HG03439 (cell line): ENCODE data around the gene KRTAP19-3.
"Not testable (repeated sequence)": the region's sequence is repeated elsewhere in the genome, so short reads cannot be mapped to it uniquely, and the experiment has no call there.

ENCODE experiments used
- ATAC-seq: cut with Tn5 transposase; IDR thresholded peaks from one replicate; pipeline ENCODE4 v1.9.1; 2021; ENCODE audit warnings: mild to moderate bottlenecking, moderate library complexity; ENCODE audit not compliant: unreplicated experiment

Gene KRTAP19-3

GRCh38 chr21:30491963-30492428, at the start of gene KRTAP19-3:
TSS of gene KRTAP19-3 (minus strand) at chr21:30492013. CDS start at chr21:30491957, 56 bp downstream.
- no peak for ATAC-seq

DNA sequence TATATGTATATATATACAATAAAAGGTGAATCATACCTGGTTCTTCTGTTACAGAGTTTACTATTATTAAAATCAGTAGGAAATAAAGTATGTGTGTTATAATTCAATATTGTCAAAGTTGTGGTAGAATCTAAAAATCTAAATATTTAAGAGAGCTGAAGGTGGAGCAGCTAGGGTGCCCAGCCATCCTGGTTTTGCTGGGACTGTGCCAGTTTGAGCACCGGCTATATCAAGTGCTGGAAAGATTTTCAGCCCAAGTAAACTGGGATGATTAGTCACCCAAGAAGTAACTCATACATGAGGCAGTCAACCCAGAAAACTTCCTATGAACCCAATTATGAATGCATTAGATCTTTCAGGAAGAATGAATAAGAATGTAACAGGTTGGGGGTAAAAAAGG, 27.1 kb upstream of the KRTAP19-3 start:
- no peak for ATAC-seq

- no peak for ATAC-seq
Measured at GRCh38 chr21:30515681-30516080, 23.9 kb upstream of the KRTAP19-3 start.

DNA sequence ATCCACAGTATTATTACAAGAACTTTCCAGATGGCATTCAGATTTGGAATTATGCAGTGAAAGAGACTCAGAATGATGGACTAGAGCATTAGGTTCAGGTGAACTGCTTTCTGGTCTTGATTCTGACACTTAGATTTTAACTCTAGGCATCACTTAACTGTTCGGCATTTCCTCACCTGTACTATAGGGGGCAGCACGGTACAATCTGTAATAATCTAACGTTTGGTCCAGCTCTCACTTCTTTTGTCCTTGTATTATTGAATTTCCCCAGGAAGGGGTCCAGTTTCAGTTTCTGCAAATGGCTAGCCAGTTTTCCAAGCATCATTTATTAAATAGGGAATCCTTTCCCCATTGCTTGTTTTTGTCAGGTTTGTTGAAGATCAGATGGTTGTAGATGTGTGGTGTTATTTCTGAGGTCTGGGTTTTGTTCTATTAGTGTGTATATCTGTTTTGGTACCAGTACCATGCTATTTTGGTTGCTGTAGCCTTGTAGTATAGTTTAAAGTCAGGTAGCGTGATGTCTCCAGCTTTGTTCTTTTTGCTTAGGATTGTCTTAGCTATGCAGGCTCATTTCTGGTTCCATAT, 13.9 kb upstream of the KRTAP19-3 start:
- not testable (repeated sequence) for ATAC-seq

DNA sequence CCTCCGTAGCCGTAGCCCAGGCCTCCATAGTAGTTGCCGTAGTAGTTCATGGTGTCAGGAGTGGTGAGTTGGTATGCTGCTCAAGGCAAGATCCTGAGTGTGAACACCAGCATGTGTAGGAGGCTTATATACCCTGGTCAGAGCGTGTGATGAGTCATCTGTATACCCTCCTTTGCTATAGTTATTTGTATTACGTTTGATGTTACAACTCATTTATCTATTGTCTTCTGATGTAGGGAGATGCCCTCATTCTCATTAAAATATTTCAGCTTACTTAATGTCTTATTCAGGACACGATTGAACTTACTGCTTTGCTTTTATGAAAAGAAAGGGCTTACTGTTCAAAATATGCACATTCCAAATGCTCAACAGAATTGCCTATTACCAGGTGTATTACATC, 10.2 kb upstream of the KRTAP19-3 start, which contains the start of gene KRTAP19-5:
KRTAP19-5 (minus strand) TSS at position 101 of the 400 bp plus-strand sequence; CDS start at position 50, 51 bp downstream.
- ATAC-seq = no peak

DNA sequence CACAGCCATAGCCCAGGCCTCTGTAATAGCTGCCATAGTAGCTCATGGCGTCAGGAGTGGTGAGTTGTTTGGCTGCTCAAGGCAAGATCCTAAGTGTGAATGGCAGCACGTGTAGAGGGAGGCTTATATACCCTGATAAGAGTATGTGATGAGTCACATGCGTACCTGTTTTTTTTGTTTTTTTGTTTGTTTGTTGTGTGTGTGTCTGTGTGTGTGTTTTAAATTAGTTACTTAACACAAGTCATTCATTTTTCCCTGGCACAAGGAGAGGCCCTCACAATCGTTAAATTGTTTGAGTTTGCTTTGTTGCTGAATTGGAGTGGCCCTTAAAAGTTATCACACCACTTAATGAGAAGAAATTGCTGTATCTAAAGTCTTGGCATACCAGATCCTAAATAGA, 5.3 kb upstream of the KRTAP19-3 start, which contains the start of gene KRTAP19-4:
KRTAP19-4 (minus strand) TSS at position 101 of the 400 bp plus-strand sequence; CDS start at position 46, 55 bp downstream.
- no peak for ATAC-seq

- ATAC-seq = no peak
Measured at GRCh38 chr21:30487336-30487735, 4.5 kb downstream of the KRTAP19-3 start, which contains the start of gene KRTAP19-2. TSS of gene KRTAP19-2 (minus strand) at chr21:30487436. CDS start at chr21:30487348, 88 bp downstream.

DNA sequence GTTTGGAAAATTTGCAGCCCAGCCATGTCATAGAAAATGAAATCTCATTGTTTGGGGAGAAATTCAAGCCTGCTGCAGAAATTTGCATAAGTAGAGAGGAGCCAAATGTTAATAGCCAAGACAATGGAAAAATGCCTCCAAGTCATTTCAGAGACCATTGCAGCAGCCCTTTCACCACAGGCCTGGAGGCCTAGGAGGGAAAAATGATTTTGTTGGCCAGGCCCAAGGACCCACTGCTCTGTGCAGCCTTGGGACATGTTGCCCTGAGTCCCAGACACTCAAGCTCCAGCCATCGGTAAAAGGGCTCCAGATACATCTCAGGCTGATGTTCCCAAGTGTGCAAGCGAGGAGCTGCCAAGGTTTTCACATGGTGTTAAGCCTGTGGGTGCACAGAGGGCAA, 5.6 kb downstream of the KRTAP19-3 start:
- ATAC-seq = no peak

DNA sequence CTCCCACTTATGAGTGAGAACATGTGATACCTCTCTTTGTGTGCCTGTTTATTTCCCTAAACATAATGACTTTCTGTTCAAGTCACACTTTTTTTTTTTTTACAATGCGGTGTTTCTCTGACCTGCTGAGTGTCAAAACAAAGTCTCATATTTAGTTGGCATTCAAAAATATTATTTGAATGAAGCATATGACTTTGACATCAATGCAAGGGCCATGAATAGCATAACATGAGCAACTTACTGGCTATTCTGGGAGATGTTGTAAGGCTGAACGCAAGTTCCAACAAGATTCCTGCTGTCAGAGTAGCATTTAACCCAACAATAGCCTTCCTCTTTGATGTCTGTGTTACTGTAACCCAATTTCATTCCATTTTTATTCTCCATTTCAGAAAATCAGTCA, 9.7 kb downstream of the KRTAP19-3 start:
- ATAC-seq = no peak

DNA sequence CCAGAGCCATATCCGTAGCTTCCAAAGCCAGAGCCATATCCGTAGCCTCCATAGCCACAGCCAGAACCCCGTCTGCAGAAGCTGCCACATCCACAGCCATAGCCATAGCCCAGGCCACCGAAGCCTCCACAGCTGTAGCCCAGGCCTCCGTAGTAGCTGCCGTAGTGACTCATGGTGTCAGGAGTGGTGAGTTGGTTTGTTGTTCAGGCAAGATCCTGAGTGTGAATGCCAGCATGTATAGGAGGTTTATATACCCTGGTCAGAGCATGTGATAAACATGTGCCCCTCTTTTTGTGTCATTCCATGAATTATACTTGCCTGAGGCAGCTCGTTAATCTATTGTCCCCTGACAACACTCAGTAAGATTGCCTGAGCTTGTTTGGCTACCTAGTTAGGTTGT, 11.7 kb downstream of the KRTAP19-3 start, which contains the start of gene KRTAP19-1:
KRTAP19-1 (minus strand) TSS at position 223 of the 400 bp plus-strand sequence; CDS start at position 173, 50 bp downstream.
- no peak for ATAC-seq

GRCh38 chr21:30479259-30479658, 12.6 kb downstream of the KRTAP19-3 start:
- ATAC-seq = no peak

DNA sequence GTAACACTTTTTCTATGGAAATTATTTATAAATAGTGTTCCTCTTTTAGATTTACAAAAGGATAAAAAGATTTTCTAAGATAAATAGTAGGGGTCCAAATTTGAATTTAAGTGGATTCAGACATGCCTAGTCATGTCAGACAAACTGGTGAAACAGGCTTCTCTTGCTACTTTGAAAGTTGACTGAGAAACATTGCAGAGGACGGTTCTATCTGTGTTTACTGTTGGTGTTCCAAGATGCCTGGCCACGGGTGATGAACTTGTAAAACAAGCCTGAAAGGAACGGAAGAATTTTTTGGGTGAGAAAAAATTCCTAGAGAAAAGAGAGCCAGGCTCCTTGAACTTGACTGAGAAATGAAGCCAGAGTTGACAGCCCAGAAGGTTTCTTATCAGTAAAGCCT, 13.8 kb downstream of the KRTAP19-3 start:
- ATAC-seq = no peak

DNA sequence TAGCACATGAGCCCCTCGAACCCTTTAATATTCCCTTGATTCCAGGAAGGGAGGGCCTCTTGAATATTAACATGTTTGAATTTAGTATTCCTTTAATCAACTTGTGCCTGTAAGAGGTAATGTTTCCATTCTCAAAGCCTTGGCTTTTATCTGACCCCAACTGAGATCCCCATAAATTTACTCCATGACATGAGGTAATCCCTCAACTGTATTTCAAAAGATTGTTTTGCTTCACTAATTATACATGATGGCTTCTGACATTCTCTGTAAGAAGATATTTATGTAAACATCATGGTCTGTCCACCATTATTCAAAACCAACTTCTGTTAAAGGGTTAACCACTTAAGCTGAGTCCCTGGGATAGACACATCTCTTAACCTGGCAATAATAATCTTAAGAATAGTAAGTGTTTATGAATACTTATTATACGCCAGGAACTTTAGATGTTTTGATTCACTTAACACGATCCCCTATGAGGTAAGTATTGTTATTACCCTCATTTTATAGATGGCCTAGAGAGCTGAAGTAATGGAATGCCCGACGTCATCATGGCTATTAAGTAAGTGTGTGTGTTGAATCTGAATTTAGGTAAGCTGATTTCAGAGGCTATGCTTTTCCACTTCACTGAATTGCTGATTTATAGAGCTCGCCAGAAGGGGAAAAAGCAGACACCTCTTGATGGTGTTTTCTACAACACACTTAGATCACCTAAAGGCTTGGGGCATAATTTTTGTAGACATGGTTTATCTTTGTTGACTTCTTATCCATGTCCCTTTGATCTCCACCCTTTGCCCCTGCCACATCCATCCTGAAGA, 22.7 kb downstream of the KRTAP19-3 start:
- no peak for ATAC-seq

- no peak for ATAC-seq
Measured at GRCh38 chr21:30463713-30464112, 28.1 kb downstream of the KRTAP19-3 start.

- no peak for ATAC-seq
Measured at GRCh38 chr21:30448514-30448913, 43.3 kb downstream of the KRTAP19-3 start.

DNA sequence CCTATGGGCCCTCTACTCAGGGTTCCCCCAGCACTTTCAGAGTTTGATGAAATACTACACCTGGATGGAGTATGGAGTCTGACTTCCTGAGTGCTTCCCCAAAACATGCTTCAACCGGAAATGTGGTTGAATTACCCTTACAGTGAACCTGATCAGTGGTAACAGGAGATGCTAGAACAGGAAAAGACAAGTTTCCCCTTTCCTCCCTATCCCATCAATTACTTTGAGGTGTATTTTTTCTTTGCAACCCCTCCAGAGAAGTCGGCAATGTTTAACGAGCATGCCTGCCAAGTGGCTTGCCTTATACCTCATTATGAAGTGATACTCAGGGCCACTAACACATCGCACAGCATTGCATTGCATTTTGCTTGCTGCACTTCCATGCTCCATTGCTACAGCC, 44.8 kb downstream of the KRTAP19-3 start:
- no peak for ATAC-seq

DNA sequence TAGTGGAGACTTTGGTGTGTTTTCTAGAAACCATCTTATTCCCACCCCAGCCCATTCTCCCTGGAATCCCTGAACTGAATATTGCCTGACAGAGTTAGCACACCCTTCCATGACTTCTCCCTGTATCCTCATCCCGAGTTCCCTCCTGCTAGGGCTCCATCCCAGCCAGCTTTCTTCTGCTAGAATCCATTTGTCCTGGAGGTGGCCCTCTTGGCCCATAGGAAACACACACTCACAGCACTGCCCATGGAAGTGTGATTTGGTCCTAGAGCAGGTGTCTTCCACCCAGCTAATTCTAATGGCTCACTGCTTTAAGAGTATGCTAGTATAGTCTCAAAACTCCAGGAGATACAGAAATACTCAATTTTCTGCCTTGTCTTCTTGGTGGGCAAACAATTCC, 47.6 kb downstream of the KRTAP19-3 start:
- ATAC-seq = no peak

- no peak for ATAC-seq
Measured at GRCh38 chr21:30443226-30443625, 48.6 kb downstream of the KRTAP19-3 start.
